Stomach (tissue), 4 donors: Measurements from ENCODE around the gene CFAP68.

ENCODE experiments used
- EP300 ChIP-seq: sonication (generic); formaldehyde crosslinking; IDR thresholded peaks from one replicate; pipeline ENCODE4 v1.6.1; 2017; ENCODE audit warnings: antibody characterized with exemption
- POLR2A ChIP-seq, 4 donors: fragments of 450-650 bp; IDR thresholded peaks; one replicate each; pipeline ENCODE4 v1.6.1; 2016; ENCODE audit warnings: antibody characterized with exemption in 4 of 4, control low read depth in 2 of 4, mild to moderate bottlenecking in 1 of 4, moderate library complexity in 1 of 4
- TF ChIP-seq, protein P1 (sequence below), 7 experiments: fragments of 450-650 bp in 4 of 7; fragments of 200-600 bp in 3 of 7; sonication (generic) in 3 of 7; IDR thresholded peaks; one replicate each; pipeline ENCODE4 v1.5.1; 2016 to 2019; ENCODE audit warnings: antibody characterized with exemption in 7 of 7, control low read depth in 2 of 7, mild to moderate bottlenecking in 1 of 7

DNA sequence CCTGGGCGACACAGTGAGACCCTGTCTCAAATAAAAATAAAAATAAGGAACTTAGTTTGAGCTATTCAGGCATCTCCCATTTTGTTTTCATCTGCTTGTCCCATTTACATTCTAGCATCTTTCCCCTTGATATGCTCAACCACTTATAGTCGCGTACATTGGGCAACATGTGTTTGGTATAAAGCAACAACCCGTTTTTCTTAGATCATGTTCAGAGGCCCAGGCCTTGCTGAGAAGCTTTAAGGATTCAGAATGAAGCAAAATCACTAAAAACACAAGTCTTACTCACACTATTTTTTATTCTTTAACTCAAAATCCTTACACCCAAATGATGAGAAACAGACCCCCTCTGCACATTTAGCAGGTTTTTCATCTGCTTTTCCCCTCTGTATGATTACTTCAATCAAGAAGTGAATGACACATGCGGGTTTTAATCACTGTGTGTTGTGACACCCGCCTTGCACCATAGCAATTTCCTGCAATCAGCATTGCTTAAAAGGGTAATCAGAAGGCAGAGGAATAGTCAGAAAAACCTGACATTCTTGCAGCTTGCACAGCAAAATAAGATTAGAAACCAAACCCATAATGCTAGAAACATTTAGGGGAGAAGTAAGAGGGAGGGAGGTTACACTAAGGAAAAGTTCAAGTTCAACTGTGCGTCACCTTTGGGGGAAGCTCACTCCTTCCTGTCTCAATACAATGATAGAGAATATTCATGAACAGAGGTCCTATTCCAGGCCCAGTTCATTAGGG lies 33.9 kb upstream of the CFAP68 start:
- TF ChIP-seq, protein P1, sequence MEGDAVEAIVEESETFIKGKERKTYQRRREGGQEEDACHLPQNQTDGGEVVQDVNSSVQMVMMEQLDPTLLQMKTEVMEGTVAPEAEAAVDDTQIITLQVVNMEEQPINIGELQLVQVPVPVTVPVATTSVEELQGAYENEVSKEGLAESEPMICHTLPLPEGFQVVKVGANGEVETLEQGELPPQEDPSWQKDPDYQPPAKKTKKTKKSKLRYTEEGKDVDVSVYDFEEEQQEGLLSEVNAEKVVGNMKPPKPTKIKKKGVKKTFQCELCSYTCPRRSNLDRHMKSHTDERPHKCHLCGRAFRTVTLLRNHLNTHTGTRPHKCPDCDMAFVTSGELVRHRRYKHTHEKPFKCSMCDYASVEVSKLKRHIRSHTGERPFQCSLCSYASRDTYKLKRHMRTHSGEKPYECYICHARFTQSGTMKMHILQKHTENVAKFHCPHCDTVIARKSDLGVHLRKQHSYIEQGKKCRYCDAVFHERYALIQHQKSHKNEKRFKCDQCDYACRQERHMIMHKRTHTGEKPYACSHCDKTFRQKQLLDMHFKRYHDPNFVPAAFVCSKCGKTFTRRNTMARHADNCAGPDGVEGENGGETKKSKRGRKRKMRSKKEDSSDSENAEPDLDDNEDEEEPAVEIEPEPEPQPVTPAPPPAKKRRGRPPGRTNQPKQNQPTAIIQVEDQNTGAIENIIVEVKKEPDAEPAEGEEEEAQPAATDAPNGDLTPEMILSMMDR (IDR thresholded peaks at IDR 0.05), result no peak
- TF ChIP-seq POLR2A (IDR thresholded peaks at IDR 0.05), result no peak
- no peak for TF ChIP-seq EP300
